PC-9 (cell line): Measurements from ENCODE around the gene DUS2. TPM values are rescaled to one million over a fixed set of nuclear protein-coding genes. Genes with fewer than 3 reads are reported as not detected.
"Not testable (repeated sequence)": the region's sequence is repeated elsewhere in the genome, so short reads cannot be mapped to it uniquely, and the experiment has no call there.

ENCODE experiments used
- BruUV-seq: library from RNA; stranded (reverse); fragments of 400-500 nt; replicated peaks from 2 replicates; lab custom pipeline; 2021; lab: Mats Ljungman, UMichigan
- CTCF ChIA-PET: fragments of 300-600 bp; sonication (Branson Sonifier 250); formaldehyde crosslinking; loops from one replicate; lab custom pipeline; 2022; ENCODE audit warnings: antibody characterized with exemption; lab: Charles Lee
- POLR2A ChIA-PET: fragments of 300-600 bp; sonication (Branson Sonifier 250); formaldehyde crosslinking; loops from one replicate; lab custom pipeline; 2022; ENCODE audit warnings: antibody characterized with exemption; ENCODE audit not compliant: unreplicated experiment; lab: Charles Lee
- DNase-seq, 2 experiments: peaks; one replicate each; pipeline versions ENCODE4 v3.0.0 to v3.0.0-alpha.2; 2015 to 2022; ENCODE audit warnings: mixed read lengths in 1 of 2
- H2AFZ ChIP-seq: fragments of 200-600 bp; sonication (generic); 2 replicates; pipeline ENCODE4 v1.8.1; 2017; ENCODE audit warnings: antibody characterized with exemption
- H3F3A ChIP-seq: fragments of 200-600 bp; sonication (generic); 2 replicates; pipeline ENCODE4 v1.8.1; 2017; ENCODE audit warnings: antibody characterized with exemption, mild to moderate bottlenecking, low read depth; ENCODE audit not compliant: insufficient read depth
- H3K27ac ChIP-seq: fragments of 200-600 bp; sonication (generic); 2 replicates; pipeline ENCODE4 v1.6.1; 2016; ENCODE audit warnings: mixed run types
- H3K27me3 ChIP-seq: fragments of 200-600 bp; sonication (generic); 2 replicates; pipeline ENCODE4 v1.6.1; 2016; ENCODE audit warnings: low read depth, mixed run types; ENCODE audit not compliant: insufficient read depth
- H3K36me3 ChIP-seq: fragments of 200-600 bp; sonication (generic); 2 replicates; pipeline ENCODE4 v1.6.1; 2016; ENCODE audit warnings: low read depth, mixed run types
- H3K4me1 ChIP-seq: fragments of 200-600 bp; sonication (generic); replicated peaks from 2 replicates; pipeline ENCODE4 v1.6.1; 2016; ENCODE audit warnings: mixed run types; ENCODE audit not compliant: insufficient read depth
- H3K4me2 ChIP-seq: fragments of 200-600 bp; sonication (generic); 2 replicates; pipeline ENCODE4 v1.6.1; 2017; ENCODE audit warnings: mixed run types
- H3K4me3 ChIP-seq: fragments of 200-600 bp; sonication (generic); 2 replicates; pipeline ENCODE4 v1.6.1; 2016; ENCODE audit warnings: mixed run types
- H3K79me2 ChIP-seq: fragments of 200-600 bp; sonication (generic); 2 replicates; pipeline ENCODE4 v1.6.1; 2017; ENCODE audit warnings: low read depth, mixed run types
- H3K9me2 ChIP-seq: fragments of 200-600 bp; sonication (generic); 2 replicates; pipeline ENCODE4 v1.8.1; 2017; ENCODE audit warnings: mild to moderate bottlenecking; ENCODE audit not compliant: insufficient read depth
- H3K9me3 ChIP-seq: fragments of 200-600 bp; sonication (generic); 2 replicates; pipeline ENCODE4 v1.8.1; 2016; ENCODE audit warnings: low read depth; ENCODE audit not compliant: insufficient read depth
- H4K20me1 ChIP-seq: fragments of 200-600 bp; sonication (generic); 2 replicates; pipeline ENCODE4 v1.8.1; 2017; ENCODE audit not compliant: insufficient read depth
- CTCF ChIP-seq: fragments of 200-600 bp; sonication (generic); conservative IDR thresholded peaks from 2 replicates; pipeline ENCODE4 v1.6.1; 2017; ENCODE audit warnings: mixed run types, antibody characterized with exemption, mild to moderate bottlenecking, moderate library complexity
- EZH2 ChIP-seq: fragments of 200-600 bp; sonication (generic); IDR thresholded peaks from 2 replicates; pipeline ENCODE4 v1.8.0; 2017; ENCODE audit warnings: antibody characterized with exemption, low read depth
- intact Hi-C: fragments of 100-400 bp; cut with micrococcal nuclease; formaldehyde crosslinking; loops from one replicate; pipeline ENCODE4 v1.10.0; 2022; ENCODE audit not compliant: unreplicated experiment
- total RNA-seq: library from RNA; stranded (reverse); gene quantifications from 2 replicates; pipeline ENCODE4 v1.2.3, GENCODE V29; 2021

The DUS2 gene
- total RNA-seq, 1 experiment from 2014 or later = 29.7 TPM

GRCh38 chr16:68111379-68111778, 88.3 kb downstream of the DUS2 start:
- Histone ChIP-seq H3F3A (0 out of 2 replicates have a peak, but pooled peaks cover 4% of the 10 kb centered on the region), H3K27ac (no peak overlapping the region), H3K36me3 (no peaks in the 10 kb centered on the region), H3K4me3 (no peak overlapping the region), H3K79me2 (peaks cover 68% of the 10 kb centered on the region), H3K9me2 (no peaks in the 10 kb centered on the region), H4K20me1 (no peaks in the 10 kb centered on the region), H3K27me3 (no peaks in the 10 kb centered on the region), H3K4me1 (no peaks in the 10 kb centered on the region), H3K9me3 (no peaks in the 10 kb centered on the region), H2AFZ (no peak overlapping the region), H3K4me2 (no peak overlapping the region)
- no TSS peak for BruUV-seq
- no peak for DNase-seq
- intact Hi-C loops = no loop called here
- no peak for TF ChIP-seq CTCF
- TF ChIP-seq EZH2 = no peak
- CTCF ChIA-PET = no interaction called here
- POLR2A ChIA-PET = no interaction called here

- H3K4me3 ChIP-seq = no peak overlapping the region
- intact Hi-C loops = no loop called here
- no peak overlapping the region for H3K4me2 ChIP-seq
- H3K36me3 ChIP-seq = no peaks in the 10 kb centered on the region
- H3K27me3 ChIP-seq = no peaks in the 10 kb centered on the region
- no peak overlapping the region for H3K27ac ChIP-seq
- H3F3A ChIP-seq = 0 out of 2 replicates have a peak, but pooled peaks cover 4% of the 10 kb centered on the region
- no peaks in the 10 kb centered on the region for H3K9me2 ChIP-seq
- H3K4me1 ChIP-seq = no peaks in the 10 kb centered on the region
- peaks cover 71% of the 10 kb centered on the region for H3K79me2 ChIP-seq
- no peak overlapping the region for H2AFZ ChIP-seq
- no peaks in the 10 kb centered on the region for H3K9me3 ChIP-seq
- no peaks in the 10 kb centered on the region for H4K20me1 ChIP-seq
- CTCF ChIA-PET = no interaction called here
- TF ChIP-seq CTCF (no peak), EZH2 (no peak)
- POLR2A ChIA-PET = no interaction called here
- no peak for DNase-seq
- no TSS peak for BruUV-seq
Measured at GRCh38 chr16:68113059-68113761, 90.1 kb downstream of the DUS2 start.

- H3K27ac ChIP-seq = no peak overlapping the region
- intact Hi-C loops = no loop called here
- 0 out of 2 replicates have a peak, but pooled peaks cover 4% of the 10 kb centered on the region for H3F3A ChIP-seq
- H3K9me2 ChIP-seq = no peaks in the 10 kb centered on the region
- no peak overlapping the region for H3K4me3 ChIP-seq
- no peaks in the 10 kb centered on the region for H4K20me1 ChIP-seq
- TF ChIP-seq CTCF = no peak
- TF ChIP-seq EZH2 = no peak
- no peak overlapping the region for H2AFZ ChIP-seq
- ChIA-PET CTCF (no interaction called here), POLR2A (no interaction called here)
- peaks cover 72% of the 10 kb centered on the region for H3K79me2 ChIP-seq
- H3K36me3 ChIP-seq = no peaks in the 10 kb centered on the region
- no peak overlapping the region for H3K4me2 ChIP-seq
- no peaks in the 10 kb centered on the region for H3K9me3 ChIP-seq
- no peaks in the 10 kb centered on the region for H3K4me1 ChIP-seq
- H3K27me3 ChIP-seq = no peaks in the 10 kb centered on the region
- no peak for DNase-seq
- no TSS peak for BruUV-seq
Measured at GRCh38 chr16:68113765-68114240, 90.7 kb downstream of the DUS2 start.

GRCh38 chr16:68114939-68115338, 91.9 kb downstream of the DUS2 start:
- BruUV-seq, DNase-seq, CTCF ChIA-PET, intact Hi-C loops, H3K9me3 ChIP-seq, H2AFZ ChIP-seq, H3K27me3 ChIP-seq, H3K4me2 ChIP-seq, H3K36me3 ChIP-seq, H4K20me1 ChIP-seq, H3K9me2 ChIP-seq, H3K4me1 ChIP-seq, H3K27ac ChIP-seq, POLR2A ChIA-PET, H3K4me3 ChIP-seq, H3F3A ChIP-seq: not testable (repeated sequence)
- peaks cover 63% of the 10 kb centered on the region for H3K79me2 ChIP-seq
